NCI-H2081 (cell line): Measurements from ENCODE around the gene KCNJ6.

Experiments used
- DNase-seq, 2 experiments: peaks; one replicate each; lab custom pipeline; 2025; lab: John Stamatoyannopoulos, UW

The KCNJ6 gene

DNA sequence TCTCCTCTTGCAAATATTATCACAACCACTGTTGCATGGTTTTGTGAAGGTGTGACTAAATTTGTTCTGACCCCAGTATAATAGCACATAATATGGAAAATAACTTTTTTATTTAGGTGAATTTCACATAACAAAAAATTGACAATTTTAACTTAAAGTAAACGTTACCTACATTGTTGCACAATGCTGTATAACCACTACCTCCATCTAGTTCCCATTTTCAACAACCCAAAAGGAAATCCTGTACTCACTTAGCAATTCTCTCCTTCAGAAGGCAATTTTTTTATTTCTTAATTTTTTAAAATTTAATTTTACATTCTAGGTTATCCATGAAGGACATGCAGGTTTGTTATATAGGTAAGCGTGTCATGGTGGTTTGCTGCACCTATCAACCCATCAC is 95.2 kb downstream of the KCNJ6 start:
- DNase-seq: no peak

DNA sequence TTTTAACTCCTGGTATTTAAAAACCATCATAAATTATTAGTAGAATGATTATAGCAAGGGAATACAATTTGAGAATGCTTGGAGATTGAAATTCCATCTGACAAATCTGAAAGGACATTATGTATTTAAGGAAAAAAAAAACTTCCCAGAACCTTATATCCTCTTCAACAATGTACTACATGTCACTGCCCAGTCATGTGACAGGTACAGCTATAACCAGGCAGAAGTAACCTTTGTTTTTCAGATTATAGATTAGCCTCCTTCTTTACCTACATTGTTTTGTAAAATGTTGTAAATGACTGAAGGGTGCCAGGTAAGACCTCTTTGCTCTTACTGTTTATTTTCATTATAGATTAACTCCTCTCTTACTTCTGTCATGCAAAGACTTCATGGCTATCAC is 96.9 kb downstream of the KCNJ6 start:
- DNase-seq: no peak

DNA sequence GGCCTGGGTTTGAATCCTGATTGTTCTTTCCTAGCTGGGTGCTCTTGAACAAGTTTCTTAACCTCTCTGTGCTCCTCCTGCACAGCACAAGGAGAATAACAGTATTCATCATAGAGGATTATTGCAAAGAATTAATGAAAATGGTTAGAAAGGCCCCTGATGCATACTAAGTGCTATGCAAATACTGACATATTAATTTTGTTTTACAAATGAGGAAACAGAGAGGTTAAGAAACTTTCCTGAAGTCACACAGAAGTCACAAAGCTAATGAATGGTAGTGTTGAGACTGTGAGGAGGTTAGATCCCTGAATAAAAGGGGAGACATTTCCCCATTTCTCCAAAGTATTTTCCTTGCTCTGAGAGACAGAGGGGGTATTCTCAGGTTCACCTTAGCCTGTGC is 99.0 kb downstream of the KCNJ6 start:
- DNase-seq: no peak

DNA sequence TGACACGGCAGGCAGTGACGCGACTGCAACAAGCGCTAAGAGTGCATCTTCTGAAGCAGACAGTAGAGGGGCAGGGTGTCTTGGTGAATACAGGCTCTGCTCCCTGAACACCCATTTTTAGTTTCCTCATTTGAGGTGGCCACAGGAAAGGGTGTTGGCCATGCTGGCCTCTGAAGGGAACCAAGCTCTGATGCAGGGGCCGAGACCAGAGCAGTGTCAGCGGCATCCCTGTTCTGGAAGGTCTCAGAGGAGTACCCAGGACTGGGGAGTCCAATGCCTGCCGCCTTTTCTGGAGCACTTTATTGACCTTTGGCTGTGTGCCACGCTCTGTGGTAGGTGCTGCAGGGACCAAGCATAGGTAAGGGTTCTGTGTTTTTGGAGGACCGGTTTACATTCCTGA is 100.4 kb downstream of the KCNJ6 start:
- no peak for DNase-seq

DNA sequence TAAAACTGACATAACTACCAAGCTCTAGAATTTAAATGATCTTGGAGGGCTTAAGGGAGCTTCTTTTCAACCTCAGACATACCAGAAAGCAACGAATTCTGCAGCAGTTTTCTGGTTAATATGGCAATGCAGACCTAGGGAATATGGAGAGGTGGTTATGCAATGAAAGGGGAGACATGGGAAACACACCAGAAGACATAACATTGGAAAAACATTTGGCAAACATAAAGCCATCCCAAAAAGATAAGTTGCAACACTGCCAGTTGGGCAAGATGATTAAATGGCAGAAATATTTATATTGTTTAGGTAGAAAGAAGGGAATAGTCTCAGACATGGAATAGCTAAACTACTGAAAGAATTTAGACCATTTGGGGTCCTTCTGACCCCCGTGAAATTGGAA is 104.5 kb downstream of the KCNJ6 start:
- DNase-seq: no peak

DNA sequence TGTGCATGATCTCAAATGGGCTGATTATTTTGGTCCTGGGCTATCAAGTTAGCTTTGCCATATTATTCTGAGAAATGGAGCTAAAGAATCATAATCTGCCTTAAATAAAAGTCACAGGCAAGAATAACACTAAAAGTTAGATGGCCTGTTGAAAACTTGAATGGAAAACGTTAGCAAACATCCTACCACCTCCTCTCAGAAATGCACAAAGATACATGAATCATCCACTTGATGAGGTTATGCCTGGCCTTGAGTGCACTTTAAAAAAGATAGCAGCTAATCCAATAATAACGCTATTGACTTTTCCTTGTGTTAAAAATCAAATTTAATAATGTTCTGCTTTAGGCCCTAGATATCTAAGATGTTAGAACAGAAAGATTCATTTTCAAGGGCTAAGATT is 108.0 kb downstream of the KCNJ6 start:
- DNase-seq: no peak

DNA sequence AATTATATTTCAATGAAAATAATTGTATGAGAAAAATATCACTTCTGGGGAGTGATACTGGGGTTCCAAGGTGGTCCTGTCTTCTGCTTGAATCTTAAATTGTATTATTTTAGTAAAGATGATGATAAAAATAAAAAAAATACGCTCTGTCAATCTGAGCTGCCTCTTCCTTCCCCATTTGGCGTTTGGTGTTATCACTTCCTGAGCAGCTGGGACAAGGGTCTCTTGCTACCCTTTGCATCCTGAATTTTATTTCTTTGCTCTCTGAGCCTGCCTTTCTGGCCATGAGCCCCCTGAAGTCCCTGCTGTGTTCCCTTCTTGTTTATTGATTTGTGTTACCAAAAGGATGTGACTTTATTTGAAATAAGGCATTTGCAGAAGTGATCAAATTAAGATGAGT is 111.0 kb downstream of the KCNJ6 start:
- DNase-seq: no peak

DNA sequence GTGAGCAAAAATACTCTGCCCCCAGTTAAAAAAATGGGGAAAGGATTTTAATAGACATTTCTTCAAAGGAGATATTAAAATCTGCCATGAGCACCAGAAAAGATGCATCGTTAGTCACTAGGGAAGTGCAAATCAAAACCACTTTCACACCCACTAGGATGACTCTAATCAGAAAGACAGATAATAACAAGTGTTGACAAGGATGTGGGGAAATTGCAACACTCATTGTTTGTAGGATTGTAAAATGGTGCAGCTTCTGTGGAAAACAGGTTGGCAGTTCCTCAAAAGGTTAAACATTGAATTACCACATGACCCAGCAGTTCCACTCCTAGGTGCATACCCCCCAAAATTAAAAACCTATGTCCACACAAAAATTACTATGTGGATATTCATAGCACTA is 112.3 kb downstream of the KCNJ6 start:
- no peak for DNase-seq

DNA sequence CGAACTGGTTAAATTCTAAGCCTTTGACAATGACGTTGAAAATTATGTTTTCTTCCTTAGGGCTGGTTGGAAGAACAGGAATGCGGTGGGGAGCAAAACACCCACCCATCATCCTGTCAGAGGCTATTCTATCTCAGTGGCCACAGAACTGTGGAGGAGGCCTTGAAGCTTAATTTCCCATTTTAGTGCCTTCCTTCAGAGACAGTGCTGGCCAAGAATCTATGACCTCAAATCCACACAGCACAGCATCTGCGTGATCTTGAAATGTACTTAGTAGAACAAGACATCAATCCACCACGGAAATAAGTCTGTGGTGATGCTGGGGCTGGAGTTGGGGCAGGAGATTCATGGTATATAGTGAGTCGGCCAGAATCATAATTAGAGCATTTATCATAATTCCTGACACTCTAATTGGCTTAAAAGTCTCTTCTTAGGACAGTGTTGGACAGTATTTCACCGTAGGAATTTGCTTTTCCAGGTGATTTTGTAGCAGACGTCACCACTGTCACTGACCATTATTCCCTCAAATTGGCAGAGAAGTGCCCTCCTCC is 113.1 kb downstream of the KCNJ6 start:
- DNase-seq: no peak

DNA sequence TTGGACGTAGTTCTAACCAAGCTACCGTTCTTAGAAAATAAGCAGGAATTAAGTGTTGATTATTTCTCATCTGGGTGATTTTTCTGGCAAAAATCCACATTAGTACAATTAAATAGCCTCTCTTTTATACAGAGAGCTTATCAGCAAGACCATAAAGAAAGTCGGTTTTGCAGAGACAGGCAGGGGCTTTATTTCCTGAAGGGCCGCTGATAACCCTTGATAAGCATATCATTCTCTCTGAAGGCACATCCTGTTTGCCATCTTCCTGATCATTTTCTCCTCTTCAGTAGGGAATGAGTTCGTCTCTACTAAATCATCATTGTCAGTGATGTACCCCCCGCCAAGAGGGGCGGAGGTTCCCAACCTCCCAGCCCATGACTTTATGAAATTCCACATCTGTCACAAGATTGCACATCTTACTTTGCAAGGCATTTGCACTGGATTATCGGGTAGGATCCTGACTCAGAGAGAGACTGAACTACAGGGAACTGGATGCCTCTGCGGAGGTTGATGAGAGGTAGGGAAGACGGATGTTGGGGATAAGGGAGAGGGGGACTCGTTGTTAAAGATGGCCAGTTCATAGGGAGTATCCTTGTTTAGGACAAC is 115.7 kb downstream of the KCNJ6 start:
- DNase-seq: no peak

DNA sequence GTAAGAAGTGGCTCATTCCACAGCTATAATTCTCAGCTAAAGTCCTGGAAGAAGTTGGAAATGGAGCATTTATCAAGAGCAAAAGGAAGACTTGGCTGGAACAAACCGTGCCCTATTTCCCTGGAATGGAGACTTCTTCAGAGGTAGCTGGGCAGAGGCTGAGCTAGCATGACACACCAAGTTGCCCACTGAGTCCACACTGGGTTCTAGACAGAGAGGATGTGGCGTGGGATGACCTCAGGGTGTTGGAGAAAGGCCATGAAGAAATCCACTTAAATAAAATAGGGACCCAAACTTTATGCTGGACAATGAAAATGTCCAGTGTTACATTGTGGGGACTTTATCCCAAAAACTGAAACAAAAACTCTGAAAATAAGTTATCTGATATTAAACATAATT is 116.2 kb downstream of the KCNJ6 start:
- DNase-seq: no peak

DNA sequence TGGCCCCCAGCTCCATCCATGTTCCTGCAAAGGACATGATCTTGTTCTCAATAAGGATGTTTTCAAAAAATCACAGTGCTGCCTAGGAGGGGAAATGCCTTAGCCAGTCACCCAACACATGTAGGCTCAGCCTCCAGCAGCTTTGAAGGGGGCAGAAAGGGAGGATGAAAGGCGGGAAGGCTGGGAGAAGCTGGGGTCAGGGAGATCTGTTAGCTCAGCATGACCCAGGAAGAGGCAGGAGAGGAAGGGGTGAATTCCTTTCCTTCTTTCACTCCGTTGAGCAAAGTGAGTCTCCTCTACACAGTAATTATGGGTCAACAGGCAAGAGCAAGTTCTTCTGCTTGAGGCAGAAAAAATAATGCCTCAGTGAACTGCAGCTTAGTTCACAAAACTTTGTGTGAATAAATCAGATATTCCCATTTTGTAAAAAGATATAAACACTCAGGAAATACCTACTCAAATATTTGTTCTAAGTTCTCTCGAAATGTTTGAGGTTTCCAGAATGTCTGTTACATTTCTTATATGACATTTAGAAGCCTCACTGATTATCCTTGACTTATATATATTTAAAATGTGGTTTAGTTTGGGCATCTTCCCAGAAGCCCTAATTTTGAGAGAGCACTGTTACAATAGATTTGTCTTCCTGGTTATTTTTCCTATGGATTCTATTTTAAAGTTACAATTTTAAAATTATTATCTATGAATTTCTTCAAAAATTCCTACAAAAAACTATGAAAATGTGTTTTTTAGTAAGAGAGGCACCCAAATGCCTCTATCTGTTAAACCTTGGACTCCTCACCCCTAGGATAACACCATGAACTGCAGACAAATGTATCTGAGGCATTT is 116.8 kb downstream of the KCNJ6 start:
- DNase-seq: no peak

DNA sequence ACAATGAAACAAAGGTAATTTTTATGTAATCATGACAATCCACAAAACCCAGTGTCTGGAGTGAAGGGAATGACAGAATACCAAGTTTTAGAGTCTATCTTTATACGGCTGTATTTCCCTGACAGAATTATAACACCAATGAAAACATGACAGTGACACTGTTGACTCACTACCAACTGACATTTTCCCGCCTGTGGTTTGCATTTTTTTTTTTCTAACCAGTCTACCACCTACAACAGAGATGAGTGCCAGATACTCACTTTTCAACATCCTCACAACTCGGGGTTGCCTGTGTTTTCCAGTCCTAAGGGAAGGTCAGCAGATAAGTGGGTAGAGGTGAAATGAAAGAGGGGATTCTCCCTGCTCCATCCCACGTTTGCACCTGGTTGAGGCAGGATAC is 118.9 kb downstream of the KCNJ6 start:
- no peak for DNase-seq

DNA sequence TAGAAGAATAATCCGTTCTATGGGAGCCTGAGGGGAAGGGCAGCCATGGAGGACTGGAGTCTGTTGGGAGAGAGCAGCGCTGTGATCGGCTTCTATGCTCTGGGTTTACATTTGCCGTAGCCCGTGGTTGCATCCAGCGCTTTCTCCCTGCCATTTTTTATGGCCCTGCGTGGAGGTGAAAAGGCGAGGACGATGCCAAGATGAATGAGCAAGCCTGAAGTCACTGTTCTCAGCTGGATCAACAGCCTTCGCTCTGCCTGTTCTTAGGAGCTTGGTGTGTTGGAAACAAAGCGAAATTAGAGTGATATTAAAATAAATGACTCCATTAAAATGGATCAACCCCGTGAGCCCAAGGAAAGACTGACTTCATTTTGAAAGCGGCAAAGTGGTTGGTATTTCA is 120.2 kb downstream of the KCNJ6 start:
- no peak for DNase-seq

DNA sequence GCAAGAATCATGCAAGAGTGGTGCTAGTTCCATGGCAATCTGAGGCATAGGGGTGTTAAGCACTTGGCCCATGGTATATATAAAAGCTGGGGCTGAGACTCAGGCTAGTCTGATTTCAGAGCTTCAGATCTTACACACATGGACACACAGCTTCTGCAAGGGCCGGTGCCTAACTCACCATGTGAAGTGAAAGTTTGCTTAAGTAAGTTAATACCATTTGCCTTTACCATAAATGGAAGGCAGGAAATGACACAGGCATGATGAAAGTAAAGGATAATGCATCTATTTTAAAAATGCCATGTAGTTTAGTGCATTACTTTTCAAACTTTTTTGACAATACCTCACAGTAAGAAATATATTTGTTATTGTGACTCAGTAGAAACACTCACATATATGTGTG is 122.6 kb downstream of the KCNJ6 start:
- no peak for DNase-seq

DNA sequence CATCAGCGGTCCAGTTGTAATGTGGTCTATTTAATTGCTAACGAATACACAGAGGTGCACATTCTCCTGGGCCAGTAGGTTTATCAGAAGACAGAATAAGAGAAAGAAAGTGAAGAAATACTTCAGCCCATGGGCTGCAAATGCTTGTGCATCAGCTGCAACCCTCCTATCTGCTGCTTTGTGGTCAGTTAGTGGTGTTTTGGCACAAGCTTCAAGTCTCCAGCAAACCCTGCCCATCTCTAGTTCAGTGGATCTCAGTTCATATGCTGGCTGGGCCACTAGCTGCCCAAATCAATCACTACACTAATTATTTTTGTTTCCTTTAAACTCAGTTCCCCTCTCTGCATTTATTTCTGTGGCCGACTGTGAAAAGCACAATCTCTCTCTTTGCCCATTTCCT is 124.2 kb downstream of the KCNJ6 start:
- DNase-seq: no peak

DNA sequence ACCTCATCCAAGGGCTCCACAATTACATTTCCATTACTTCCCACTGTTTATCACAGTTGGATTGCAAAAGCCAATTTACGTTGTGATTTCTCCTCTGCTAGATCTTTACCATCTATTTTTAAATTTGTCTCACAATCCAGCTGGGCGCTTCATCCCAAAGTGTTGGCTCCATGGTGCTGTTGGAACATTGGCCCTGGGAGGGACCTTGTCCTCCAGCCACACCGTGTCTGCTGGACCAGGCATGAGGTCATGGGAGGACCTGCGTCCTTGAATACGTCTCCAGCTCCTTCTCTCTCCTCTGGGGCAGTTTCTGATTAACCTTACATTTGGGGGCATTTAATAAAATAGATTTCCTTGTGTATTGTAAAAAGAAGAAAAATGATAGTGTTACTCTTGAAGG is 125.4 kb downstream of the KCNJ6 start:
- DNase-seq: no peak

DNA sequence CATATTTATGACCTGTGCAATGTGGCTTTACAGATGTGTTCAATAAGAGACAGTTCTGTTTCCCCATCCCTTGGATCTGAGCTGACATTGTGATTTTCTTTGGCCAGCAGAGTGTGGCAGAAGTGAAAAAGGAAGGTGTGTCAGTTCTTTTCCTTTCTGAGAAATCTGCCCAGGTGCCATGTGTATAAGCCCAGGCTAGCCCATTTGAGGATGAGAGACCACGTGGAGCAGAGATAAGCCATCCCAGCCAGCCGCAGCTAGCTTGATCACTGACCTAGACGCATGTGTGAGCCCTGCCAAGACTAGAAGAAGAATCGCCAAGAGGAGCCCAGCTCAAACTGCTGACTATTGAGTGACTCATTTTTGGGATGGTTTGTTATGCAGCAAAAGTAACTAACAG is 127.8 kb downstream of the KCNJ6 start:
- DNase-seq: no peak

DNA sequence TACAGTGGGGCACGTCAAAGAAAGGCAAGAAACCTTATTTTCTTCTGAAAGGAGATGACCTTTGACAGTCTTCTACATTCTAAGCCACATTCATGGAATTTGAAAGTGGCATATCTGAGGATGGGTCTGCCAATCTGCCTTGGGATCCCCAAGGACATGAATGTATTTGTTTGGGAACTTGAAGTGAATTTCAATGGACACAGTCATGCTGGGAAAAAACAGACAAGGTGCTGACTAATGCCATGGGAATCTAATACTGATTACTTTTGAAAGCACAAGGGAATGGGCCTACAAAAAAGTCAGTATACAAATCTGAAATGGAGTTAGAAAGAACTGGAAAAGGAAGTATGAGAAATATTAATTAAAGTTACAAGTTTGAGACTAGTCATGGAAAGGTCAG is 128.8 kb downstream of the KCNJ6 start:
- no peak for DNase-seq

DNA sequence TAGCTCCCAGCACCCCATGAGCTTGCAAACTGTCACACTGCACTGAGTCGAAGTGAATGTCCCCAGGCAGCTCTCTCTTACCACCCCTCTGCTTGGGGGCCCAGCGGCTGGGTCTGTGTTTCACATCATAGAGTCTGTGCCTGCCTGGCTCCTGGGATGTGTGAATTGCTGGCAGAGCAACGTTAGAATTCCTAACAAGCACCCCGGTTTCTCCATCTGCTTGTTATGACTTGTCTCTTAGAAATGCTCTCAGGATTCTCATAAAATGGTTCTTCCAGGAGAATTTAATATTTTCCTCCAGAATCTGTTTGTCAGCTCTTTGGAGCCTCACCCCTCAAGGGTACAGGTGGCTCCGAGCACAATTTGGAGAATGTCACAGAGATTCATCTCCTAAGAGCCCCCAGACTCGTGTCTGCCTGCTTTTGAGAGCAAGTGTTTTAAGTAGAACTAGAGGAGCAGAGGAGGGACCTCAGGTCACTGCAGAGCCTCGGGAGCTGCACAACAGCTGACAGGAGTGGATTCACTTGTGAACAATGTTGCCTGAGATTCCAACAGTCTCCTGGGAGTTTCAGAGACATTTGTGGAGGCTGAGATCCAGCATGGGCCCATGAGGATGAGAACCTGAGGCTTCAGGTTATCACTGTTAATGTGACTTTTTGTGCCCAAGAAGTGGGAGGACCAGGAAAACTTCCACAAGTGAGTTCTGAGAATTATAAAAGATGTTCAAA is 131.5 kb downstream of the KCNJ6 start:
- no peak for DNase-seq

DNA sequence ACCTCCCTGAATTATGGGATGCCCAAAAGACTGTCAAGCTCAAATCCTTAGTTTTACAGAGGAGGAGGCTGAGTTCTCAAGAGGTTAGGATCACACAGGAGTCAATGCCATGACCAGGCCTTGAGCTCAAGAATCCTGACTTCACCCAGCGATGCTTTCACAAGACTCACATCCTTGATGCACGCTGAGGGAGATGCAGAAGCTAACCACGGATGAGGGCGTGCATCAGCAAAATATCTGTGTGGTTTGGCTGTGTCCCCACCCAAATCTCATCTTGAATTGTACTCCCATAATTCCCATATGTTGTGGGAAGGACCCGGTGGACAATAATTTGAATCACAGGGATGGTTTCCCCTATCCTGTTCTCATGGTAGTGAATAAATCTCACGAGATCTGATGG is 133.2 kb downstream of the KCNJ6 start:
- DNase-seq: no peak

DNA sequence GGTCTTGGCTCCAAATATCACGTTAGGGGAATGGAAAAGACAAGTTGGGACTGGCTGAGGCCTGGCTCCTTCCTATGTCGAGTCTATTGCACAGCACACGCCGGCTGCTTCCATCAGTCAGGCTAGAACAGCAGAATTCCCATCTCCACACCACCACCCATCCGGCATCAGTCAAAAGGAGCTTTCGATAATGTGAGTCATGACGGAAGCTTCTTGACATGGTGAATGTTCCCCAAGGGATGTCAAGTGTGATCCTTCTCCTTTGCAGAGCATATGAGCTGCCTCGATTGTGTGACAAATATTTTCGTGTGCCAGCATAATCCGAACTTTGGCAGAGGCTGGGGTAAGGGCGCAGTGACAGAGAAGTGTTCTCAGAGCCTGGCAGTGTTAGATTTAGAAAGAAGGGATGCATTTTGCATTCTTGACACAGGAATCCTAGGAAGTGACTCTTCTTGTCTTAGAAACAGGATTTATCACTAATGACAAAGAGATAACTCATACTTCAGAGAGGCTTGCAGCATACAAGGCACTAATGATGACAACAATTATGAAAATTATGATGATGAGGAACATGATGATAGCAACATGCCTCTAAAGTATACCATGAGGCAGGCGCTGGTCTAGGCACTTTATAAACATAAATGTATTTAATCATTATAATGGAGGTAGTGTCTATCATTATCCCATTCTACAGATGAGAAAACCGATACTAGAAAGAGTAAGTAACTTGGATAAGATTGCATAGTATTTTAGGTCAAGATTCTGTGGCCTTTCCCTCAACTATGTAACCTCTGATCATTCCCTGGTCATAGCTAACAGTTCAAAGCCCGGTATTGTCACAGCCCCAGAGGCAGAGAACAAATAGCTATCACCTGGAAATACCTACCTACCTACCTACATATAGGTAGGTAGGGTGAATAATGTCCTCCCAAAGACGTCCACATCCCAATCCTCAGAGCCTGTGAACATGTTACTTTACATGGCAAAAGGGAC is 135.0 kb downstream of the KCNJ6 start:
- no peak for DNase-seq
